NB4 (cell line): ENCODE data around the gene OR5AU1.

Experiments used
- MYC ChIP-seq: IDR thresholded peaks from 2 replicates; pipeline ENCODE4 v1.6.1; 2011; ENCODE audit warnings: low read depth, low read length
- POLR2A ChIP-seq: IDR thresholded peaks from 2 replicates; pipeline ENCODE4 v1.6.1; 2011; ENCODE audit warnings: mild to moderate bottlenecking; ENCODE audit not compliant: insufficient read length; ENCODE audit errors: extremely low read depth
- TF ChIP-seq, protein P1 (sequence below): IDR thresholded peaks from one replicate; pipeline ENCODE4 v1.5.1; 2012; ENCODE audit warnings: low read depth, low read length
- TF ChIP-seq, protein P2 (sequence below): IDR thresholded peaks from 2 replicates; pipeline ENCODE4 v1.6.1; 2011; ENCODE audit warnings: low read depth, low read length

DNA sequence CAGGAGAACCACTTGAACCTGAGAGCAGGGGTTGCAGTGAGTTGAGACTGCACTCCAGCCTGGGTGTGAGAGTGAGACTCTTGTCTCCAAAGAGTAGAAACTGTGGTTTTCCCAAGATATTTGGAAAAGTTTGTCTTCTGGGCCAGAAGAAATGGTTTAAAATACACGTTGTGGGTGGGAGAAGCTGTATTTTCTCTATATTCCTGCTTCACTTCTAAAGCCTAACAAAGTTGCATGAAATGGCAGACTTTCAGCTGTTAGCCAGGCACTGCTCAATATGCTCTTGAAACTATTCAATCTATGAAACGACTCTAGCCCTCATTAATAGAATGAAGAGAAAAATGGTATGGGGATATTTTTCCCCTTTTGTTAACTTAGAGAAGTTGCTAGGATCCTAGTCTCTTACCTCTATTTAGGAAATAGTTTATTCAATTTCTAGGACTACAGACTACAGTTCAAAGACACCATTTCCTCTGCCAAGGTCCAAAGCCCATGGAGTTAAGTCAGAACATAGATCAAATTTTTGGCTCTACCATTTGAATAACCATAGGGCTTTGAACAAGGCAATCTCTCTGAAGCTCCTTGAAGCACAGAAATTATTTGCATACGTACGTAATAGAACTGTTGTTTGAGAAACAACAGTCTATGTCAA, 49.3 kb upstream of the OR5AU1 start:
- TF ChIP-seq, protein P1, sequence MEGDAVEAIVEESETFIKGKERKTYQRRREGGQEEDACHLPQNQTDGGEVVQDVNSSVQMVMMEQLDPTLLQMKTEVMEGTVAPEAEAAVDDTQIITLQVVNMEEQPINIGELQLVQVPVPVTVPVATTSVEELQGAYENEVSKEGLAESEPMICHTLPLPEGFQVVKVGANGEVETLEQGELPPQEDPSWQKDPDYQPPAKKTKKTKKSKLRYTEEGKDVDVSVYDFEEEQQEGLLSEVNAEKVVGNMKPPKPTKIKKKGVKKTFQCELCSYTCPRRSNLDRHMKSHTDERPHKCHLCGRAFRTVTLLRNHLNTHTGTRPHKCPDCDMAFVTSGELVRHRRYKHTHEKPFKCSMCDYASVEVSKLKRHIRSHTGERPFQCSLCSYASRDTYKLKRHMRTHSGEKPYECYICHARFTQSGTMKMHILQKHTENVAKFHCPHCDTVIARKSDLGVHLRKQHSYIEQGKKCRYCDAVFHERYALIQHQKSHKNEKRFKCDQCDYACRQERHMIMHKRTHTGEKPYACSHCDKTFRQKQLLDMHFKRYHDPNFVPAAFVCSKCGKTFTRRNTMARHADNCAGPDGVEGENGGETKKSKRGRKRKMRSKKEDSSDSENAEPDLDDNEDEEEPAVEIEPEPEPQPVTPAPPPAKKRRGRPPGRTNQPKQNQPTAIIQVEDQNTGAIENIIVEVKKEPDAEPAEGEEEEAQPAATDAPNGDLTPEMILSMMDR: no peak
- TF ChIP-seq, protein P2, sequence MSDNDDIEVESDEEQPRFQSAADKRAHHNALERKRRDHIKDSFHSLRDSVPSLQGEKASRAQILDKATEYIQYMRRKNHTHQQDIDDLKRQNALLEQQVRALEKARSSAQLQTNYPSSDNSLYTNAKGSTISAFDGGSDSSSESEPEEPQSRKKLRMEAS: no peak
- TF ChIP-seq POLR2A (no peak), MYC (no peak)
